BLaER1 (cell line): ENCODE measurements around the gene SRD5A2.

Experiments used
- H3K27ac ChIP-seq: shearing (Covaris generic); formaldehyde crosslinking; 2 replicates; pipeline ENCODE4 v1.8.1; 2022
- H3K27me3 ChIP-seq: shearing (Covaris generic); formaldehyde crosslinking; 2 replicates; pipeline ENCODE4 v1.8.1; 2022
- H3K36me3 ChIP-seq: shearing (Covaris generic); formaldehyde crosslinking; 2 replicates; pipeline ENCODE4 v1.8.1; 2022
- H3K4me1 ChIP-seq: shearing (Covaris generic); formaldehyde crosslinking; 2 replicates; pipeline ENCODE4 v1.8.1; 2022
- H3K4me2 ChIP-seq: shearing (Covaris generic); formaldehyde crosslinking; 2 replicates; pipeline ENCODE4 v1.8.1; 2022
- H3K4me3 ChIP-seq: shearing (Covaris generic); formaldehyde crosslinking; 2 replicates; pipeline ENCODE4 v1.8.1; 2022
- H3K9ac ChIP-seq: shearing (Covaris generic); formaldehyde crosslinking; 2 replicates; pipeline ENCODE4 v1.8.1; 2022
- H3K9me3 ChIP-seq: shearing (Covaris generic); formaldehyde crosslinking; 2 replicates; pipeline ENCODE4 v1.8.1; 2022
- H4K20me1 ChIP-seq: shearing (Covaris generic); formaldehyde crosslinking; 2 replicates; pipeline ENCODE4 v1.8.1; 2022
- Cebpa-rat ChIP-seq: shearing (Covaris generic); IDR thresholded peaks from 2 replicates; pipeline ENCODE4 v1.8.1; 2022

The SRD5A2 gene

DNA sequence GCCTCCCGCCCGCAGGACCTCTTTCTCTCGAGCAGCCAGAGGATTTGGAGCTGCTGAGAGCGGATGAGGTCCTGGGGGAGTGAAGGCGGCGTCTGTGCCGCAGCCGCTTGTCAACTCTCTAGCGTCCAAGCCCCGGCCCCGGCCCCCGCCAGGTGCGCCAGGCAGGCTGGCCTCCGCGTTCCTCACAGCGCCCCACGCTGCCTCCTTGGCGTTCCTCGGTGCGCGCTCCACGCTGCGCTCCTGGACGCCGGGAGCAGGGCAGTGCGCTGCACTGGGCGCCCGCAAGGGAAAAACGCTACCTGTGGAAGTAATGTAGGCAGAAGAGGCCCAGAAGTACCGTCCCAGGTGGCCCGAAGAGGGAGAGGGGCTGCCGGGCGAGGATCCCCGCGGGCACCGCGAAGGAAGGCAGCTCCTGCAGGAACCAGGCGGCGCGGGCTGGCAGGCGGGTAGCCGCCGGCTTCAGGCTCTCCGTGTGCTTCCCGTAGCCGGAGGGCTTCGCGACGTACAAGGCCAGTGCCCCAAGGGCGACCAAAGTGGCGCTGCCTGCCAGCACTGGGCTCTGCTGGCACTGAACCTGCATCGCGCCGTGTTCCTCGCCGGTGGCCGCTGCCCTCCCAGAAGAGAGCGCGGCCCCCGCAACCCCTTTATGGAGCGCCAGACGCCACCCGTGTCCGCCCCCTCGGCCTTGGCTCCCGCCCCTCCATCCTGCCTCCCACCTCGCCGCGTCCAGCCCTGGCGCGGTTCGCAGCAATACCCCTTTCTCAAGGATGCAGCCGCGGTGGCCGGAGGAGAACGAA lies at the start of gene SRD5A2:
TSS of gene SRD5A2 (minus strand) at position 618 of the 797 bp plus-strand sequence. CDS start at position 580, 38 bp downstream.
- Histone ChIP-seq H3K4me3 (no peak within 1 kb of the TSS), H3K4me2 (no peak within 1 kb of the TSS), H3K27me3 (no peaks in the 10 kb centered on the region), H4K20me1 (no peaks in the 10 kb centered on the region), H3K9me3 (peaks cover 26% of the 10 kb centered on the region), H3K4me1 (no peaks in the 10 kb centered on the region), H3K9ac (no peak within 1 kb of the TSS), H3K36me3 (no peaks in the 10 kb centered on the region), H3K27ac (no peak within 1 kb of the TSS)
- TF ChIP-seq Cebpa-rat, result no peak

- Histone ChIP-seq H3K4me3 (no peak overlapping the region), H3K27me3 (no peaks in the 10 kb centered on the region), H3K4me2 (no peak overlapping the region), H3K9me3 (peaks cover 34% of the 10 kb centered on the region), H3K9ac (no peak overlapping the region), H3K27ac (no peak overlapping the region), H4K20me1 (no peaks in the 10 kb centered on the region), H3K36me3 (no peaks in the 10 kb centered on the region), H3K4me1 (no peaks in the 10 kb centered on the region)
- no peak for TF ChIP-seq Cebpa-rat
These were observed 25.8 kb upstream of the SRD5A2 start for GRCh38 chr2:31606509-31606908.

GRCh38 chr2:31598694-31599093 lies 18.0 kb upstream of the SRD5A2 start:
- H3K4me2 ChIP-seq, result no peak overlapping the region
- TF ChIP-seq Cebpa-rat, result no peak
- H4K20me1 ChIP-seq, result no peaks in the 10 kb centered on the region
- H3K27me3 ChIP-seq, result no peaks in the 10 kb centered on the region
- H3K4me3 ChIP-seq, result no peak overlapping the region
- H3K4me1 ChIP-seq, result no peaks in the 10 kb centered on the region
- no peaks in the 10 kb centered on the region for H3K36me3 ChIP-seq
- peaks cover 34% of the 10 kb centered on the region for H3K9me3 ChIP-seq
- H3K9ac ChIP-seq, result no peak overlapping the region
- no peak overlapping the region for H3K27ac ChIP-seq

- H3K4me2 ChIP-seq, result no peak overlapping the region
- H3K36me3 ChIP-seq, result no peaks in the 10 kb centered on the region
- TF ChIP-seq Cebpa-rat, result no peak
- H3K4me1 ChIP-seq, result no peaks in the 10 kb centered on the region
- no peak overlapping the region for H3K4me3 ChIP-seq
- H3K9me3 ChIP-seq, result peaks cover 12% of the 10 kb centered on the region
- H4K20me1 ChIP-seq, result no peaks in the 10 kb centered on the region
- H3K27ac ChIP-seq, result no peak overlapping the region
- no peaks in the 10 kb centered on the region for H3K27me3 ChIP-seq
- H3K9ac ChIP-seq, result no peak overlapping the region
These were observed 5.5 kb upstream of the SRD5A2 start for GRCh38 chr2:31586230-31586629.

- peaks cover 26% of the 10 kb centered on the region for H3K9me3 ChIP-seq
- H3K9ac ChIP-seq, result no peak overlapping the region
- no peaks in the 10 kb centered on the region for H3K4me1 ChIP-seq
- no peaks in the 10 kb centered on the region for H3K36me3 ChIP-seq
- no peaks in the 10 kb centered on the region for H4K20me1 ChIP-seq
- no peak overlapping the region for H3K27ac ChIP-seq
- no peak for TF ChIP-seq Cebpa-rat
- H3K4me3 ChIP-seq, result no peak overlapping the region
- H3K27me3 ChIP-seq, result no peaks in the 10 kb centered on the region
- H3K4me2 ChIP-seq, result no peak overlapping the region
These were observed 522 bp upstream of the SRD5A2 start for GRCh38 chr2:31581124-31581795.

- Histone ChIP-seq H3K4me1 (no peaks in the 10 kb centered on the region), H4K20me1 (no peaks in the 10 kb centered on the region), H3K4me2 (no peak overlapping the region), H3K4me3 (no peak overlapping the region), H3K27ac (no peak overlapping the region), H3K9me3 (peaks cover 26% of the 10 kb centered on the region), H3K36me3 (no peaks in the 10 kb centered on the region), H3K27me3 (no peaks in the 10 kb centered on the region), H3K9ac (no peak overlapping the region)
- no peak for TF ChIP-seq Cebpa-rat
These were observed 780 bp downstream of the SRD5A2 start for GRCh38 chr2:31579996-31580320.

- no peak overlapping the region for H3K9ac ChIP-seq
- H3K9me3 ChIP-seq, result peaks cover 26% of the 10 kb centered on the region
- H3K4me2 ChIP-seq, result no peak overlapping the region
- H3K4me1 ChIP-seq, result no peaks in the 10 kb centered on the region
- no peaks in the 10 kb centered on the region for H3K27me3 ChIP-seq
- H3K36me3 ChIP-seq, result no peaks in the 10 kb centered on the region
- no peak overlapping the region for H3K27ac ChIP-seq
- H4K20me1 ChIP-seq, result no peaks in the 10 kb centered on the region
- TF ChIP-seq Cebpa-rat, result no peak
- H3K4me3 ChIP-seq, result no peak overlapping the region
These were observed 2.4 kb downstream of the SRD5A2 start for GRCh38 chr2:31578316-31578715.

DNA sequence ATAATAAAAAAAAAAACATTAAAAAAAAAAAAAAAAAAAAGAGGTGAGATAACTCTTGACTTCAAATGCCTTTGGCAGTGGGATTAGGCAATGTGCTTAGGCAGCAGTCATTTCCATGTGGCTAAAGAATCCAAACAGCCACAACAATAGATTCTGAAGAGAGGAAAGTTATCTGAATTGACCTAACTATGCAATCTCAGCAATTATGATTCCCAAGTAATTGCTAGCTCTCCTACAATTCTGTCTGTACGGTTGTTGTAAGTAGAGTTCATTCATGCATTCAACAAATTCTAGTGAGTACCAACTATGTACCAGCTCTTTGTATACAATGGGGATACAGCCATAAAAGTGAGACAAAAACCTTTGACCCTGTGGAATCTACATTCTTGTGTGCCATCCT lies 3.6 kb downstream of the SRD5A2 start:
- no peak overlapping the region for H3K9ac ChIP-seq
- H3K9me3 ChIP-seq, result peaks cover 23% of the 10 kb centered on the region
- no peak overlapping the region for H3K27ac ChIP-seq
- H3K4me2 ChIP-seq, result no peak overlapping the region
- H3K27me3 ChIP-seq, result no peaks in the 10 kb centered on the region
- no peak overlapping the region for H3K4me3 ChIP-seq
- TF ChIP-seq Cebpa-rat, result no peak
- no peaks in the 10 kb centered on the region for H4K20me1 ChIP-seq
- no peaks in the 10 kb centered on the region for H3K36me3 ChIP-seq
- no peaks in the 10 kb centered on the region for H3K4me1 ChIP-seq

DNA sequence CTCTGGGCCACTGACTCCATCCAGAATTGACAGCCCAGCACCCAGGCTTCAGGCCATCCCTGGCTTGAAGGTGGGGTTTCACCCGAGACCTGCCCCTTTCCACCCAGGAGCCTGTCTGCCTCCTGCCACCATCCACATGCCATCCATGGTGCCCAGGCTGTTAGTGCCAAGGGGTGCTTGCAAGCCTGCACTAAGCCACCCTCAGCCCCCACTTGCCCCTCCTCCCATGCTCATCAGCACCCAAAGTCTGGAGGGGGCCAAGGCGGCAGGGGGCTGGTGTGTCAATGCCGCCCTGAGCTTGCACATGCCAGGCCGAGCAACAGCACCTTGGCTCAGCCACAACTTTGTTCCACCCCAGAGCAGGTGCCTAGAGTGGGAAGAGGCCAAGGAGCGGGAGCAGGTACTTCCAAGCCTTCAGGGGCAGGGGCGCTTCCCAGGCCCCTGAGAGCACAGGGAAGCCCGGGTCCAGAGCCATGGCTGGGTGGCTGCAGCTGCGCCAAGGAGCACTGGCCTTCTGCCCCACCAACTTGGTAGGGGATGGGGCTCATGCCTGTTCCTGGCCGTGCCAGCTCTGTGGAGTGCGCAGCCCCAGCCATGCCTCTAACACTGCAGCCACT lies 12.0 kb downstream of the SRD5A2 start:
- H3K4me2 ChIP-seq, result no peak overlapping the region
- H3K36me3 ChIP-seq, result no peaks in the 10 kb centered on the region
- peaks cover 6% of the 10 kb centered on the region; the same call in 1 of the 2 replicates for H3K9me3 ChIP-seq
- no peak overlapping the region for H3K9ac ChIP-seq
- no peaks in the 10 kb centered on the region for H3K4me1 ChIP-seq
- H3K27ac ChIP-seq, result no peak overlapping the region
- no peak overlapping the region for H3K4me3 ChIP-seq
- no peaks in the 10 kb centered on the region for H3K27me3 ChIP-seq
- no peaks in the 10 kb centered on the region for H4K20me1 ChIP-seq
- TF ChIP-seq Cebpa-rat, result no peak

DNA sequence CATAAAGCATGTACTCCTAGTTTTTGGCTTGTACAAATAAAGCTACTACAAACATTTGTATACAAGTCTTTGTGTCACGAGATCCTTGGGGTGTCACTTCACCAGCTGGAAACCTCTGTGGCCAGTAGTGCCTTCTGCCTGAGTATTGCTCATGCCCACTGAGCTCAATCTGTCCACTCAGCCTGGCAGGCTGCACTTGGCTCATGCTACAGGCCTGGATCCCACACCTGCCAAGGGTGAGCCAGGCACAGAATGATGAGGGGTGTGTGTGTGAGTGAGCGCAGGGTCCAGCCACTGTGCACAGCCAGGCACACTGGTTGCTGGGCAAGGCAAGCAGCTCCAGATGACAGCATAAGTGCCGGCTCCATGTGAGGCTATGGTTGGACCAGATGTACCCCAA lies 13.1 kb downstream of the SRD5A2 start:
- Histone ChIP-seq H4K20me1 (no peaks in the 10 kb centered on the region), H3K4me1 (no peaks in the 10 kb centered on the region), H3K36me3 (no peaks in the 10 kb centered on the region), H3K4me2 (no peak overlapping the region), H3K27ac (no peak overlapping the region), H3K9ac (no peak overlapping the region), H3K27me3 (no peaks in the 10 kb centered on the region), H3K9me3 (peaks cover 6% of the 10 kb centered on the region; the same call in 1 of the 2 replicates), H3K4me3 (no peak overlapping the region)
- no peak for TF ChIP-seq Cebpa-rat
